Measurements from ENCODE around the gene CTTNBP2. TPM values are rescaled to one million over a fixed set of nuclear protein-coding genes. Genes with fewer than 3 reads are reported as not detected.

The CTTNBP2 gene
- total and polyA plus RNA-seq, 2 of the 4 experiments (the other 2 are of a cell fraction), result 6.6 to 11.3 TPM

DNA sequence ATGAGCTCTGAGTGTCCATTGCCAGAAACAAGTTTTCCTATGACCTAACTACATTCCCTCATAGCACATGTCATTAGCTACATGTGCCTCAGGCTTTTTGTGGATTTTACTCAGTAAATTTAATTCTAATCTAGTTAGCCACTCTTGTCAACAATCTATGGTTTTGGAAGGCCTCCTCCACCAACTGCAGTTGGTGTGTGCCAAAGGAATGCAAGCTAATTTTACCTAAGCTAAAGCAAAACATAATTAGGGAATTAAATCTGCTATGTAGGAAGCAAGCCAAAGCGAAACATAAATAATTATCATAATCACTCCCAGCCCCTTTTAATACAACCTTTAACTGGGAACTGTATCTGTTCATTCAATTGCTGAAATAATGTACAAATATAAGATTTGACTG, 3.5 kb upstream of the CTTNBP2 start:
- Histone ChIP-seq H3K9ac (ENCODE audit: low read depth, low read length) (no peak overlapping the region), H4K20me1 (ENCODE audit: insufficient read depth, low read length) (no peaks in the 10 kb centered on the region), H3K4ac (ENCODE audit: low read depth, low read length) (no peak overlapping the region), H3K18ac (ENCODE audit: low read depth, low read length) (no peak overlapping the region), H2BK20ac (ENCODE audit: low read depth, low read length) (no peak overlapping the region), H2BK120ac (ENCODE audit: low read depth, low read length) (no peak overlapping the region), H4K5ac (ENCODE audit: low read depth, low read length) (no peak overlapping the region), H3K4me2 (ENCODE audit: low read depth, low read length) (no peak overlapping the region), H3K27ac (ENCODE audit: insufficient read depth, low read length) (no peak overlapping the region), H3K56ac (ENCODE audit: extremely low read depth, insufficient read depth, low read length) (no peak overlapping the region), H2BK5ac (ENCODE audit: low read depth, low read length, poor library complexity, severe bottlenecking) (no peak overlapping the region), H3K79me1 (ENCODE audit: low read depth in 1 of 2, low read length in 2 of 2) (peaks cover 0 to 11% of the 10 kb centered on the region in 2 experiments; a peak in 1 of 4 replicates), H4K91ac (ENCODE audit: insufficient read depth, low read depth, low read length) (no peak overlapping the region), H4K8ac (ENCODE audit: low read depth in 2 of 2, low read length in 2 of 2) (no peak overlapping the region), H3K9me3 (ENCODE audit: control insufficient read depth, insufficient read depth, low read length) (no peaks in the 10 kb centered on the region), H3K36me3 (ENCODE audit: control insufficient read depth, insufficient read depth, low read length) (no peaks in the 10 kb centered on the region), H3K14ac (replicated peaks; ENCODE audit: low read depth, low read length) (no peak overlapping the region), H2AK9ac (replicated peaks; ENCODE audit: low read depth, low read length, poor library complexity) (no peak overlapping the region), H3K4me3 (ENCODE audit: insufficient read depth, low read depth, low read length) (no peak overlapping the region), H2AK5ac (ENCODE audit: low read depth, low read length) (no peak overlapping the region), H3K9me1 (ENCODE audit: insufficient read depth, low read length) (no peaks in the 10 kb centered on the region), H3K27me3 (ENCODE audit: control insufficient read depth, insufficient read depth, low read length) (peaks cover 1% of the 10 kb centered on the region; the same call in 1 of the 2 replicates), H2BK15ac (ENCODE audit: low read depth, low read length) (no peak overlapping the region), H3K23ac (ENCODE audit: low read depth, low read length) (no peak overlapping the region), H3K4me1 (ENCODE audit: control insufficient read depth, insufficient read depth, low read length) (no peaks in the 10 kb centered on the region), H2AFZ (replicated peaks; ENCODE audit: low read length, poor library complexity) (no peak overlapping the region)
- dilution Hi-C loops (cut with HindIII; ENCODE audit: low sequenced_read_pairs, unreplicated experiment) (no loop called here), in situ Hi-C loops (cut with MboI; ENCODE audit: low sequenced_read_pairs) (no loop called here), intact Hi-C loops (cut with micrococcal nuclease) (loop anchor here (10.0 kb wide), 1 partner anchor 422 kb away; no protein-coding TSS in a partner anchor)
- no peak for DNase-seq
- WGBS, 2 experiments (ENCODE audit: extremely low coverage in 2 of 2, insufficient read length in 1 of 2), result no CpG with 5 or more reads among the region's 1 CpG
- ATAC-seq (ENCODE audit: low read depth), result no peak
- ChIA-PET CTCF (no interaction called here), POLR2A (ENCODE audit: unreplicated experiment) (no interaction called here)
- no TSS peak for BruUV-seq (replicated peaks)
- TF ChIP-seq, protein P1, sequence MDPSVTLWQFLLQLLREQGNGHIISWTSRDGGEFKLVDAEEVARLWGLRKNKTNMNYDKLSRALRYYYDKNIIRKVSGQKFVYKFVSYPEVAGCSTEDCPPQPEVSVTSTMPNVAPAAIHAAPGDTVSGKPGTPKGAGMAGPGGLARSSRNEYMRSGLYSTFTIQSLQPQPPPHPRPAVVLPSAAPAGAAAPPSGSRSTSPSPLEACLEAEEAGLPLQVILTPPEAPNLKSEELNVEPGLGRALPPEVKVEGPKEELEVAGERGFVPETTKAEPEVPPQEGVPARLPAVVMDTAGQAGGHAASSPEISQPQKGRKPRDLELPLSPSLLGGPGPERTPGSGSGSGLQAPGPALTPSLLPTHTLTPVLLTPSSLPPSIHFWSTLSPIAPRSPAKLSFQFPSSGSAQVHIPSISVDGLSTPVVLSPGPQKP (IDR thresholded peaks at IDR 0.05; ENCODE audit: borderline replicate concordance, low read depth, low read length), result no peak
- TF ChIP-seq SMC3 (IDR thresholded peaks at IDR 0.05; ENCODE audit: low read depth, low read length), result no peak
- TF ChIP-seq FOS (IDR thresholded peaks at IDR 0.05; ENCODE audit: low read depth, low read length), result no peak
- TF ChIP-seq, protein P2, sequence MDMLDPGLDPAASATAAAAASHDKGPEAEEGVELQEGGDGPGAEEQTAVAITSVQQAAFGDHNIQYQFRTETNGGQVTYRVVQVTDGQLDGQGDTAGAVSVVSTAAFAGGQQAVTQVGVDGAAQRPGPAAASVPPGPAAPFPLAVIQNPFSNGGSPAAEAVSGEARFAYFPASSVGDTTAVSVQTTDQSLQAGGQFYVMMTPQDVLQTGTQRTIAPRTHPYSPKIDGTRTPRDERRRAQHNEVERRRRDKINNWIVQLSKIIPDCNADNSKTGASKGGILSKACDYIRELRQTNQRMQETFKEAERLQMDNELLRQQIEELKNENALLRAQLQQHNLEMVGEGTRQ (IDR thresholded peaks at IDR 0.05; ENCODE audit: low read depth, low read length), result no peak
